ENCODE measurements around the gene GCNA.

Gene GCNA

GRCh38 chrX:71615056-71615455, 36.8 kb downstream of the GCNA start:
- no peak overlapping the region for H3K4me3 ChIP-seq (ENCODE audit: low read length)
- no peak for DNase-seq (ENCODE audit: low read depth)
- no peak for TF ChIP-seq CTCF (conservative IDR thresholded peaks at IDR 0.05; ENCODE audit: low read depth, low read length)

GRCh38 chrX:71615954-71616353, 37.7 kb downstream of the GCNA start:
- no peak overlapping the region for H3K4me3 ChIP-seq (ENCODE audit: low read length)
- DNase-seq (ENCODE audit: low read depth) = no peak

GRCh38 chrX:71616672-71617529, 38.7 kb downstream of the GCNA start:
- H3K4me3 ChIP-seq (ENCODE audit: low read length) = no peak overlapping the region
- DNase-seq (ENCODE audit: low read depth) = no peak
- no peak for TF ChIP-seq CTCF (conservative IDR thresholded peaks at IDR 0.05; ENCODE audit: low read depth, low read length)

More at GRCh38 chrX:71615954-71616353, 37.7 kb downstream of the GCNA start:
- TF ChIP-seq CTCF (conservative IDR thresholded peaks at IDR 0.05; ENCODE audit: low read depth, low read length) = no peak

- DNase-seq (ENCODE audit: low read depth) = no peak
- TF ChIP-seq CTCF (conservative IDR thresholded peaks at IDR 0.05; ENCODE audit: low read depth, low read length) = no peak
- no peak overlapping the region for H3K4me3 ChIP-seq (ENCODE audit: low read length)
Measured at GRCh38 chrX:71617742-71618141, 39.5 kb downstream of the GCNA start.

GRCh38 chrX:71618303-71618721, 40.1 kb downstream of the GCNA start, which contains the start of gene CXCR3:
Gene CXCR3 (minus strand): TSS chrX:71618511. CDS start chrX:71618449, 62 bp downstream.
- DNase-seq (ENCODE audit: low read depth) = no peak
- H3K4me3 ChIP-seq (ENCODE audit: low read length) = no peak within 1 kb of the TSS
- TF ChIP-seq CTCF (conservative IDR thresholded peaks at IDR 0.05; ENCODE audit: low read depth, low read length) = no peak

GRCh38 chrX:71618787-71619186, 40.5 kb downstream of the GCNA start:
- no peak for DNase-seq (ENCODE audit: low read depth)
- TF ChIP-seq CTCF (conservative IDR thresholded peaks at IDR 0.05; ENCODE audit: low read depth, low read length) = no peak
- H3K4me3 ChIP-seq (ENCODE audit: low read length) = no peak overlapping the region

- no peak overlapping the region for H3K4me3 ChIP-seq (ENCODE audit: low read length)
- TF ChIP-seq CTCF (conservative IDR thresholded peaks at IDR 0.05; ENCODE audit: low read depth, low read length) = no peak
- DNase-seq (ENCODE audit: low read depth) = no peak
Measured at GRCh38 chrX:71619193-71619592, 41.0 kb downstream of the GCNA start.

Measured in retinal pigment epithelial cell (primary cell).